Measurements from ENCODE around the gene ALB. TPM values are rescaled to one million over a fixed set of nuclear protein-coding genes. Genes with fewer than 3 reads are reported as not detected.
"Not testable (repeated sequence)": the region's sequence is repeated elsewhere in the genome, so short reads cannot be mapped to it uniquely, and the experiment has no call there.

ALB gene
- total and polyA plus RNA-seq, 4 donors, result 0.07 to 32.8 (median 4.4) TPM

DNA sequence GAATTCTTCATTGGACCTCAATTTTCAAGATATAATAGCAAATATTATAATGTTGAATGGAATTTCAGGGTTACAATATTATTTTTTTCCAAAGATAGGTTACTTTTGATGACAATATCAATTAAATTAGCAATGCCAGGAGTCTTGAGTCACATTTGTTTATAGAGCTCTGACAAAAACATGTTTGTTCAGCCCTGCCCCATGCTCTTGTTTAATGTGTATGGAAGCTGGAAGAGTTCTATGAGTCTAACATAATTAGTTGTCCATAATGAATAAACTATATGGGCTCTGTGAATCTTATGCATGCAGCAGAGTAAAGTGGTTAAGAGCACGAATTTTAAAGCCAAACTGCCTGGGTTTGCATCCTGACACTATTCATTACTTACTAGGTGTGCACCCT is 22.9 kb upstream of the ALB start:
- ATAC-seq (ENCODE audit: insufficient read depth, low FRiP score) (no peak), DNase-seq (no peak)
- H3K4me1 ChIP-seq (ENCODE audit: control insufficient read depth in 5 of 5, insufficient read depth in 5 of 5, low read length in 5 of 5), result no peaks in the 10 kb centered on the region
- TF ChIP-seq, protein P1, sequence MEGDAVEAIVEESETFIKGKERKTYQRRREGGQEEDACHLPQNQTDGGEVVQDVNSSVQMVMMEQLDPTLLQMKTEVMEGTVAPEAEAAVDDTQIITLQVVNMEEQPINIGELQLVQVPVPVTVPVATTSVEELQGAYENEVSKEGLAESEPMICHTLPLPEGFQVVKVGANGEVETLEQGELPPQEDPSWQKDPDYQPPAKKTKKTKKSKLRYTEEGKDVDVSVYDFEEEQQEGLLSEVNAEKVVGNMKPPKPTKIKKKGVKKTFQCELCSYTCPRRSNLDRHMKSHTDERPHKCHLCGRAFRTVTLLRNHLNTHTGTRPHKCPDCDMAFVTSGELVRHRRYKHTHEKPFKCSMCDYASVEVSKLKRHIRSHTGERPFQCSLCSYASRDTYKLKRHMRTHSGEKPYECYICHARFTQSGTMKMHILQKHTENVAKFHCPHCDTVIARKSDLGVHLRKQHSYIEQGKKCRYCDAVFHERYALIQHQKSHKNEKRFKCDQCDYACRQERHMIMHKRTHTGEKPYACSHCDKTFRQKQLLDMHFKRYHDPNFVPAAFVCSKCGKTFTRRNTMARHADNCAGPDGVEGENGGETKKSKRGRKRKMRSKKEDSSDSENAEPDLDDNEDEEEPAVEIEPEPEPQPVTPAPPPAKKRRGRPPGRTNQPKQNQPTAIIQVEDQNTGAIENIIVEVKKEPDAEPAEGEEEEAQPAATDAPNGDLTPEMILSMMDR (IDR thresholded peaks at IDR 0.05; ENCODE audit: control extremely low read depth, extremely low read depth), result no peak
- no peak overlapping the region for H3K4me3 ChIP-seq
- 64 to 72% methylated on average over 1 of the region's 1 CpG for WGBS, 2 donors
- no peaks in the 10 kb centered on the region for H3K9me3 ChIP-seq (ENCODE audit: control insufficient read depth in 4 of 4, insufficient read depth in 3 of 4, low read length in 3 of 4)
- no peaks in the 10 kb centered on the region for H3K36me3 ChIP-seq (ENCODE audit: control insufficient read depth in 4 of 4, insufficient read depth in 4 of 4, low read length in 4 of 4)
- H3K9ac ChIP-seq (ENCODE audit: insufficient read depth in 1 of 2, low read length in 2 of 2), result no peak overlapping the region
- H3K27ac ChIP-seq (ENCODE audit: low read depth in 1 of 2, low read length in 1 of 2), result no peak overlapping the region
- no peaks in the 10 kb centered on the region for H3K27me3 ChIP-seq (ENCODE audit: control insufficient read depth in 3 of 3, insufficient read depth in 3 of 3, low read length in 2 of 3)

DNA sequence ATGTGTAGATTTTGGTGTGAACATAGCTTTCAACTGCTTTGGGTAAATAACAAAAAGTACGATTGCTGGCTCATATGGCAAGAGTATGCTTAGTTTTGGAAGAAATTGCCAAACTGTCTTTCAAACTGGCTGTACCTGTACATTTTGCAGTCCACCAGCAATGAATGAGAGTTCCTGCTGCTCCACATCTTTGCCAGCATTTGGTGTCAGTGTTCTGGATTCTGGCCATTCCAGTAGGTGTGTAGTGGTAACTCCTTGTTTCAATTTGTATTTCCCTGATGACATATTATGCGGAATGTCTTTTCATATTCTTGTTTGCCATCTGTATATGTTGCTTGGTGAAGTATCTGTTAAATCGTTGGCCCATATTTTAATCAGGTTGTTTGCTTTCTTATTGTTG is 20.6 kb upstream of the ALB start:
- TF ChIP-seq, protein P1 (IDR thresholded peaks at IDR 0.05; ENCODE audit: control extremely low read depth, extremely low read depth), result no peak
- H3K27me3 ChIP-seq (ENCODE audit: control insufficient read depth in 3 of 3, insufficient read depth in 3 of 3, low read length in 2 of 3), result no peaks in the 10 kb centered on the region
- H3K27ac ChIP-seq (ENCODE audit: low read depth in 1 of 2, low read length in 1 of 2), result no peak overlapping the region
- no peaks in the 10 kb centered on the region for H3K9me3 ChIP-seq (ENCODE audit: control insufficient read depth in 4 of 4, insufficient read depth in 3 of 4, low read length in 3 of 4)
- DNase-seq, result no peak
- H3K36me3 ChIP-seq (ENCODE audit: control insufficient read depth in 4 of 4, insufficient read depth in 4 of 4, low read length in 4 of 4), result no peaks in the 10 kb centered on the region
- no peaks in the 10 kb centered on the region for H3K4me1 ChIP-seq (ENCODE audit: control insufficient read depth in 5 of 5, insufficient read depth in 5 of 5, low read length in 5 of 5)
- WGBS, 2 donors, result 76 to 89% methylated on average over 3 of the region's 3 CpGs
- no peak overlapping the region for H3K9ac ChIP-seq (ENCODE audit: insufficient read depth in 1 of 2, low read length in 2 of 2)
- no peak for ATAC-seq (ENCODE audit: insufficient read depth, low FRiP score)
- no peak overlapping the region for H3K4me3 ChIP-seq

DNA sequence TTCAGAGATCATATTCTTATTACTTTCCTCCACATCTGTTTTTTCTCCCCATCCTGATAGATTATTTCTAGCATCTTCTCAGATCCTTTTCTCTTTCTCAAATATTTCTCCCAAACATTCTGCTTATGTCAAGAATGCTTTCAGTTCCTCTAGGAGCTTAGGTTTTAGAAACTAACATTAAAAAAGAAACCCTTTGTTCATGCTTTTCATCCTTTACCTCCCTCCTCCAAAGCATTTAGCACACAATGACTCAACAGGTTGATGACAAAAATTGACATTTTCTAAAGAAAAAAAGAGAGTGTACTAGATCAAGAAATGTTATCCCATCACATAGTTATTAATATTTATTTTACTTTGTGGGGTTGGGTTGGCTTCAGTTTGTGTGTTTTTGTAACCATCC is 16.5 kb upstream of the ALB start:
- Histone ChIP-seq H3K27me3 (ENCODE audit: control insufficient read depth in 3 of 3, insufficient read depth in 3 of 3, low read length in 2 of 3) (no peaks in the 10 kb centered on the region), H3K36me3 (ENCODE audit: control insufficient read depth in 4 of 4, insufficient read depth in 4 of 4, low read length in 4 of 4) (no peaks in the 10 kb centered on the region), H3K27ac (ENCODE audit: low read depth in 1 of 2, low read length in 1 of 2) (no peak overlapping the region), H3K9ac (ENCODE audit: insufficient read depth in 1 of 2, low read length in 2 of 2) (no peak overlapping the region), H3K9me3 (ENCODE audit: control insufficient read depth in 4 of 4, insufficient read depth in 3 of 4, low read length in 3 of 4) (no peaks in the 10 kb centered on the region), H3K4me1 (ENCODE audit: control insufficient read depth in 5 of 5, insufficient read depth in 5 of 5, low read length in 5 of 5) (no peaks in the 10 kb centered on the region), H3K4me3 (no peak overlapping the region)
- DNase-seq (no peak), ATAC-seq (ENCODE audit: insufficient read depth, low FRiP score) (no peak)
- TF ChIP-seq, protein P1 (IDR thresholded peaks at IDR 0.05; ENCODE audit: control extremely low read depth, extremely low read depth), result no peak

DNA sequence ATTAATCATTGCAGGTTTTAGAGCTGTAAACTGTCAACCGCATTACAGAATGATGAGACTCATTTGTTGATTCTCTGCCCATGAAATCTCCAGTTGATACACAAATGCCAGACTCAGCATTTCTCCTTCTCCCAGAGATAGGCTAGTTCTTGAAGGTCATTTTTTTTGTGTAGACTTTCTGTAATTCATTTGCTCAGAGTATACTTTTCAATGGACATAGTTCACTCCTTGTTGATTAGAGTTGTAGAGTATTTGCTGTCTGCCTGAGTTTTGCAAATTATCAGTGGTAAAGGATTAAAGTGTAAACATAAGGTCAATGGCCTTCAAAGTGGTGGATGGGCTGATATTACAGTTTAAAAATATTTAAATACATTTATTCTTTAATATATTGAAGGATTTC is 15.2 kb upstream of the ALB start:
- no peaks in the 10 kb centered on the region for H3K27me3 ChIP-seq (ENCODE audit: control insufficient read depth in 3 of 3, insufficient read depth in 3 of 3, low read length in 2 of 3)
- no peaks in the 10 kb centered on the region for H3K36me3 ChIP-seq (ENCODE audit: control insufficient read depth in 4 of 4, insufficient read depth in 4 of 4, low read length in 4 of 4)
- DNase-seq (no peak), ATAC-seq (ENCODE audit: insufficient read depth, low FRiP score) (no peak)
- H3K9me3 ChIP-seq (ENCODE audit: control insufficient read depth in 4 of 4, insufficient read depth in 3 of 4, low read length in 3 of 4), result no peaks in the 10 kb centered on the region
- WGBS, 2 donors, result 89 to 97% methylated on average over 1 of the region's 1 CpG
- no peaks in the 10 kb centered on the region for H3K4me1 ChIP-seq (ENCODE audit: control insufficient read depth in 5 of 5, insufficient read depth in 5 of 5, low read length in 5 of 5)
- no peak overlapping the region for H3K9ac ChIP-seq (ENCODE audit: insufficient read depth in 1 of 2, low read length in 2 of 2)
- H3K4me3 ChIP-seq, result no peak overlapping the region
- TF ChIP-seq, protein P1 (IDR thresholded peaks at IDR 0.05; ENCODE audit: control extremely low read depth, extremely low read depth), result no peak
- H3K27ac ChIP-seq (ENCODE audit: low read depth in 1 of 2, low read length in 1 of 2), result no peak overlapping the region

DNA sequence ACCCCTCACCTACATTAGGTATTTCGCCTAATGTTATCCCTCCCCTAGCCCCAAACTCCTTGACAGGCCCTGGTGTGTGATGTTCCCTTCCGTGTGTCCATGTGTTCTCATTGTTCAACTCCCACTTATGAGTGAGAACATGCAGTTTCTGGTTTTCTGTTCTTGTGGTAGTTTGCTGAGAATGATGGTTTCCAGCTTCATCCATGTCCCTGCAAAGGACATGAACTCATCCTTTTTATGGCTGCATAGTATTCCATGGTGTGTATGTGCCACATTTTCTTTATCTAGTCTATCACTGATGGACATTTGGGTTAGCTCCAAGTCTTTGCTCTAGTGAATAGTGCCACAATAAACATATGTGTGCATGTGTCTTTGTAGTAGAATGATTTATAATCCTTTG is 14.4 kb upstream of the ALB start:
- H3K27me3 ChIP-seq (ENCODE audit: control insufficient read depth in 3 of 3, insufficient read depth in 3 of 3, low read length in 2 of 3); H3K4me3 ChIP-seq; H3K9ac ChIP-seq (ENCODE audit: insufficient read depth in 1 of 2, low read length in 2 of 2); ATAC-seq (ENCODE audit: insufficient read depth, low FRiP score); DNase-seq; H3K36me3 ChIP-seq (ENCODE audit: control insufficient read depth in 4 of 4, insufficient read depth in 4 of 4, low read length in 4 of 4); H3K9me3 ChIP-seq (ENCODE audit: control insufficient read depth in 4 of 4, insufficient read depth in 3 of 4, low read length in 3 of 4); H3K27ac ChIP-seq (ENCODE audit: low read depth in 1 of 2, low read length in 1 of 2); H3K4me1 ChIP-seq (ENCODE audit: control insufficient read depth in 5 of 5, insufficient read depth in 5 of 5, low read length in 5 of 5): not testable (repeated sequence)
- WGBS, 2 donors, result 95 to 96% methylated on average over 2 of the region's 2 CpGs
